ENCODE data around the gene ATF7. TPM values are rescaled to one million over a fixed set of nuclear protein-coding genes. Genes with fewer than 3 reads are reported as not detected.
A peak's percentile ranks its signal among the peaks of the same experiment; 100 is the strongest.

Gene ATF7
- total RNA-seq, 3 donors from 2014 or later, result 31.4 to 34.1 (median 33.4) TPM

GRCh38 chr12:53603804-53604203 lies 22.4 kb downstream of the ATF7 start:
- no peak overlapping the region for H3K4me3 ChIP-seq
- no peaks in the 10 kb centered on the region for H3K4me1 ChIP-seq
- H3K36me3 ChIP-seq, result no peaks in the 10 kb centered on the region
- TF ChIP-seq POLR2AphosphoS5 (IDR thresholded peaks at IDR 0.05), result no peak
- TF ChIP-seq POLR2A (IDR thresholded peaks at IDR 0.05), result no peak
- no peak for TF ChIP-seq CTCF (IDR thresholded peaks at IDR 0.05)
- H3K9me3 ChIP-seq, result no peaks in the 10 kb centered on the region
- DNase-seq (ENCODE audit: low spot score in 2 of 2), result no peak
- intact Hi-C loops (cut with DNase I; ENCODE audit: low total_unique reads), result no loop called here
- no peaks in the 10 kb centered on the region for H3K27me3 ChIP-seq
- H3K27ac ChIP-seq, result peak overlapping the region in 1 of 2 donors; percentile 51

GRCh38 chr12:53603196-53603595 lies 23.0 kb downstream of the ATF7 start:
- no peak for TF ChIP-seq CTCF (IDR thresholded peaks at IDR 0.05)
- TF ChIP-seq POLR2A (IDR thresholded peaks at IDR 0.05), result no peak
- TF ChIP-seq POLR2AphosphoS5 (IDR thresholded peaks at IDR 0.05), result no peak
- no peak overlapping the region for H3K4me3 ChIP-seq
- peak overlapping the region in 1 of 2 donors; percentile 51 for H3K27ac ChIP-seq
- H3K27me3 ChIP-seq, result no peaks in the 10 kb centered on the region
- H3K36me3 ChIP-seq, result no peaks in the 10 kb centered on the region
- no peaks in the 10 kb centered on the region for H3K9me3 ChIP-seq
- no peak for DNase-seq (ENCODE audit: low spot score in 2 of 2)
- intact Hi-C loops (cut with DNase I; ENCODE audit: low total_unique reads), result no loop called here
- no peaks in the 10 kb centered on the region for H3K4me1 ChIP-seq

- TF ChIP-seq POLR2AphosphoS5 (IDR thresholded peaks at IDR 0.05) (no peak), CTCF (IDR thresholded peaks at IDR 0.05) (no peak), POLR2A (IDR thresholded peaks at IDR 0.05) (no peak)
- no peaks in the 10 kb centered on the region for H3K27me3 ChIP-seq
- no peaks in the 10 kb centered on the region for H3K4me1 ChIP-seq
- H3K27ac ChIP-seq, result no peak overlapping the region
- H3K4me3 ChIP-seq, result no peak overlapping the region
- no peaks in the 10 kb centered on the region for H3K36me3 ChIP-seq
- DNase-seq (ENCODE audit: low spot score in 2 of 2), result no peak
- intact Hi-C loops (cut with DNase I; ENCODE audit: low total_unique reads), result no loop called here
- H3K9me3 ChIP-seq, result no peaks in the 10 kb centered on the region
These were observed 23.9 kb downstream of the ATF7 start for GRCh38 chr12:53602176-53602864.

- intact Hi-C loops (cut with DNase I; ENCODE audit: low total_unique reads), result no loop called here
- Histone ChIP-seq H3K27me3 (no peaks in the 10 kb centered on the region), H3K27ac (peak overlapping the region in 1 of 2 donors; percentile 53), H3K9me3 (no peaks in the 10 kb centered on the region), H3K4me1 (peaks cover 0 to 4% of the 10 kb centered on the region in 2 donors), H3K4me3 (peak overlapping the region; percentile 4 to 16 (median 14)), H3K36me3 (no peaks in the 10 kb centered on the region)
- TF ChIP-seq POLR2A (IDR thresholded peaks at IDR 0.05) (no peak), CTCF (IDR thresholded peaks at IDR 0.05) (no peak), POLR2AphosphoS5 (IDR thresholded peaks at IDR 0.05) (no peak)
- no peak for DNase-seq (ENCODE audit: low spot score in 2 of 2)
These were observed 24.8 kb downstream of the ATF7 start for GRCh38 chr12:53601296-53601847.

- Histone ChIP-seq H3K27ac (peak overlapping the region in 1 of 2 donors; percentile 53), H3K4me1 (peaks cover 0 to 4% of the 10 kb centered on the region in 2 donors), H3K9me3 (no peaks in the 10 kb centered on the region), H3K27me3 (no peaks in the 10 kb centered on the region), H3K36me3 (no peaks in the 10 kb centered on the region), H3K4me3 (no peak overlapping the region)
- no peak for TF ChIP-seq POLR2AphosphoS5 (IDR thresholded peaks at IDR 0.05)
- no peak for TF ChIP-seq CTCF (IDR thresholded peaks at IDR 0.05)
- TF ChIP-seq POLR2A (IDR thresholded peaks at IDR 0.05), result no peak
- no peak for DNase-seq (ENCODE audit: low spot score in 2 of 2)
- intact Hi-C loops (cut with DNase I; ENCODE audit: low total_unique reads), result no loop called here
These were observed 25.5 kb downstream of the ATF7 start for GRCh38 chr12:53600490-53601295.

Data from breast epithelium (tissue), 4 donors.